Mesothelial cell of epicardium (in vitro differentiated cells): ENCODE results near the gene DENND11. TPM values are rescaled to one million over a fixed set of nuclear protein-coding genes. Genes with fewer than 3 reads are reported as not detected.

Experiments used
- DNase-seq, 2 experiments: peaks; one replicate each; pipeline ENCODE4 v3.0.0; 2021; ENCODE audit warnings: low spot score in 2 of 2; ENCODE audit not compliant: unreplicated experiment in 2 of 2
- H3K27ac Mint-ChIP-seq: 2 replicates; pipeline ENCODE4 v1.8.0; 2021; ENCODE audit warnings: mixed read lengths
- H3K27me3 Mint-ChIP-seq: 2 replicates; pipeline ENCODE4 v1.8.0; 2021; ENCODE audit warnings: low read depth, mixed read lengths
- H3K36me3 Mint-ChIP-seq: 2 replicates; pipeline ENCODE4 v1.8.0; 2021; ENCODE audit warnings: mixed read lengths
- H3K4me1 Mint-ChIP-seq: 2 replicates; pipeline ENCODE4 v1.8.0; 2021; ENCODE audit warnings: mixed read lengths
- H3K4me3 Mint-ChIP-seq: 2 replicates; pipeline ENCODE4 v1.8.0; 2021; ENCODE audit warnings: mild to moderate bottlenecking, moderate library complexity, mixed read lengths
- H3K9me3 Mint-ChIP-seq: 2 replicates; pipeline ENCODE4 v1.8.0; 2021; ENCODE audit warnings: mixed read lengths
- total RNA-seq: library from RNA; stranded (reverse); gene quantifications from 3 replicates; pipeline ENCODE4 v1.2.1, GENCODE V29; 2021
- TF ChIP-seq, protein P1 (sequence below): fragments of 200-600 bp; sonication (generic); IDR thresholded peaks from one replicate; pipeline ENCODE4 v1.5.0; 2021; ENCODE audit warnings: antibody characterized with exemption; ENCODE audit not compliant: unreplicated experiment

DENND11 gene
- total RNA-seq, 1 donor from 2014 or later, result 22.7 TPM

- no peak overlapping the region for H3K27ac Mint-ChIP-seq
- H3K4me3 Mint-ChIP-seq, result no peak overlapping the region
- TF ChIP-seq, protein P1, sequence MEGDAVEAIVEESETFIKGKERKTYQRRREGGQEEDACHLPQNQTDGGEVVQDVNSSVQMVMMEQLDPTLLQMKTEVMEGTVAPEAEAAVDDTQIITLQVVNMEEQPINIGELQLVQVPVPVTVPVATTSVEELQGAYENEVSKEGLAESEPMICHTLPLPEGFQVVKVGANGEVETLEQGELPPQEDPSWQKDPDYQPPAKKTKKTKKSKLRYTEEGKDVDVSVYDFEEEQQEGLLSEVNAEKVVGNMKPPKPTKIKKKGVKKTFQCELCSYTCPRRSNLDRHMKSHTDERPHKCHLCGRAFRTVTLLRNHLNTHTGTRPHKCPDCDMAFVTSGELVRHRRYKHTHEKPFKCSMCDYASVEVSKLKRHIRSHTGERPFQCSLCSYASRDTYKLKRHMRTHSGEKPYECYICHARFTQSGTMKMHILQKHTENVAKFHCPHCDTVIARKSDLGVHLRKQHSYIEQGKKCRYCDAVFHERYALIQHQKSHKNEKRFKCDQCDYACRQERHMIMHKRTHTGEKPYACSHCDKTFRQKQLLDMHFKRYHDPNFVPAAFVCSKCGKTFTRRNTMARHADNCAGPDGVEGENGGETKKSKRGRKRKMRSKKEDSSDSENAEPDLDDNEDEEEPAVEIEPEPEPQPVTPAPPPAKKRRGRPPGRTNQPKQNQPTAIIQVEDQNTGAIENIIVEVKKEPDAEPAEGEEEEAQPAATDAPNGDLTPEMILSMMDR, result no peak
- peaks cover 5% of the 10 kb centered on the region for H3K36me3 Mint-ChIP-seq
- no peaks in the 10 kb centered on the region for H3K27me3 Mint-ChIP-seq
- peaks cover 5% of the 10 kb centered on the region for H3K4me1 Mint-ChIP-seq
- no peaks in the 10 kb centered on the region for H3K9me3 Mint-ChIP-seq
- no peak for DNase-seq
Measured at GRCh38 chr7:141688043-141688442, 13.9 kb downstream of the DENND11 start.

DNA sequence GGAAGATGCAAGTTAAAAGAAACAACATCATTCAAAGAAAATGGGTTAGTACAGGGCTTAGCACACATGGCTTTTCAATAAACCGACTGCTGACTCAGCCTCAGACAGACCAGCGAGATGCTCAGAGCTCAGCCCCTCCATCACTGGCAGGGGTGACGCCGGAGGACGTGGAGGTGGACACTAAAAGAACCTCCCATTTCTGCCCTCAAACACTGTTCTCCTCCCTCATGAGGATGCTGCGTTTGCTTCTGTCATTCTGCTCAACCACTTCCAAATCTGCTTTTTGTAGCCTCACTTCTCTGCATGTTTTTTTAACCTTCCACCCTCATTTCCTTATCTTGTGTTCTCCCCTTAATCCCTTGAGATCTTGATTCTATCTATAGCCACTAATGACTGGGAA, 15.3 kb downstream of the DENND11 start:
- peaks cover 12% of the 10 kb centered on the region for H3K36me3 Mint-ChIP-seq
- peaks cover 5% of the 10 kb centered on the region for H3K4me1 Mint-ChIP-seq
- no peaks in the 10 kb centered on the region for H3K27me3 Mint-ChIP-seq
- no peaks in the 10 kb centered on the region for H3K9me3 Mint-ChIP-seq
- H3K4me3 Mint-ChIP-seq, result no peak overlapping the region
- no peak for DNase-seq
- H3K27ac Mint-ChIP-seq, result no peak overlapping the region
- TF ChIP-seq, protein P1, result no peak

- no peak overlapping the region for H3K27ac Mint-ChIP-seq
- H3K4me3 Mint-ChIP-seq, result no peak overlapping the region
- TF ChIP-seq, protein P1, result no peak
- peaks cover 18% of the 10 kb centered on the region for H3K36me3 Mint-ChIP-seq
- no peaks in the 10 kb centered on the region for H3K9me3 Mint-ChIP-seq
- H3K4me1 Mint-ChIP-seq, result peaks cover 5% of the 10 kb centered on the region
- no peak for DNase-seq
- no peaks in the 10 kb centered on the region for H3K27me3 Mint-ChIP-seq
Measured at GRCh38 chr7:141686074-141686473, 15.9 kb downstream of the DENND11 start.

- Mint-ChIP-seq H3K4me1 (peaks cover 5% of the 10 kb centered on the region), H3K36me3 (peaks cover 23% of the 10 kb centered on the region), H3K27ac (no peak overlapping the region), H3K9me3 (no peaks in the 10 kb centered on the region), H3K4me3 (no peak overlapping the region), H3K27me3 (no peaks in the 10 kb centered on the region)
- TF ChIP-seq, protein P1, result no peak
- DNase-seq, result no peak
Measured at GRCh38 chr7:141685285-141686023, 16.5 kb downstream of the DENND11 start.

- Mint-ChIP-seq H3K9me3 (no peaks in the 10 kb centered on the region), H3K27me3 (no peaks in the 10 kb centered on the region), H3K27ac (no peak overlapping the region), H3K36me3 (peaks cover 25% of the 10 kb centered on the region), H3K4me3 (no peak overlapping the region), H3K4me1 (no peaks in the 10 kb centered on the region)
- no peak for DNase-seq
- TF ChIP-seq, protein P1, result no peak
Measured at GRCh38 chr7:141679014-141679413, 23.0 kb downstream of the DENND11 start.

DNA sequence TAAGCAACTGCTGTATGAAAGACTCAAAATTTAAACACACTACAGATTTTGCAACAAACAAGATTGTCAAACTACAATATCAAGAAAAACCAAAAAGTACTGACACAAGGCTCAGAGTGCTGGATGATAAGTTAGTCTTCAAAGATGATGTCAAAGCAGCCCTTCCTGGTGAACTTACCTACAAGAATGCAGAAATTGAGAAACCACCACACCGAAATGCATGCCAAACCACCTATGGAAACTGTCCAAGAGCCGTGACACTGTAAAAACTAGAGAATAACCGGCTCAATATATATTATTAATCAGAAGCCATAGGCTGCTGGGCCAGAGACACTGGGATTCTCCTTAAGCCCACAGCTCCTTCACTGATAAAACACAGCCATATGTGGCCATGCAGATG, 25.3 kb downstream of the DENND11 start:
- DNase-seq, result no peak
- no peak overlapping the region for H3K27ac Mint-ChIP-seq

More for the DNA sequence above, 25.3 kb downstream of the DENND11 start:
- Mint-ChIP-seq H3K36me3 (peaks cover 32% of the 10 kb centered on the region), H3K27me3 (no peaks in the 10 kb centered on the region), H3K4me3 (no peak overlapping the region), H3K4me1 (no peaks in the 10 kb centered on the region), H3K9me3 (peaks cover 4% of the 10 kb centered on the region)
- TF ChIP-seq, protein P1, result no peak
